GOT3 (cell line): ENCODE measurements around the gene CAMKK1.

Experiments
- DNase-seq: peaks from one replicate; lab custom pipeline; 2025; ENCODE audit warnings: mixed read lengths; lab: John Stamatoyannopoulos, UW

Gene CAMKK1

DNA sequence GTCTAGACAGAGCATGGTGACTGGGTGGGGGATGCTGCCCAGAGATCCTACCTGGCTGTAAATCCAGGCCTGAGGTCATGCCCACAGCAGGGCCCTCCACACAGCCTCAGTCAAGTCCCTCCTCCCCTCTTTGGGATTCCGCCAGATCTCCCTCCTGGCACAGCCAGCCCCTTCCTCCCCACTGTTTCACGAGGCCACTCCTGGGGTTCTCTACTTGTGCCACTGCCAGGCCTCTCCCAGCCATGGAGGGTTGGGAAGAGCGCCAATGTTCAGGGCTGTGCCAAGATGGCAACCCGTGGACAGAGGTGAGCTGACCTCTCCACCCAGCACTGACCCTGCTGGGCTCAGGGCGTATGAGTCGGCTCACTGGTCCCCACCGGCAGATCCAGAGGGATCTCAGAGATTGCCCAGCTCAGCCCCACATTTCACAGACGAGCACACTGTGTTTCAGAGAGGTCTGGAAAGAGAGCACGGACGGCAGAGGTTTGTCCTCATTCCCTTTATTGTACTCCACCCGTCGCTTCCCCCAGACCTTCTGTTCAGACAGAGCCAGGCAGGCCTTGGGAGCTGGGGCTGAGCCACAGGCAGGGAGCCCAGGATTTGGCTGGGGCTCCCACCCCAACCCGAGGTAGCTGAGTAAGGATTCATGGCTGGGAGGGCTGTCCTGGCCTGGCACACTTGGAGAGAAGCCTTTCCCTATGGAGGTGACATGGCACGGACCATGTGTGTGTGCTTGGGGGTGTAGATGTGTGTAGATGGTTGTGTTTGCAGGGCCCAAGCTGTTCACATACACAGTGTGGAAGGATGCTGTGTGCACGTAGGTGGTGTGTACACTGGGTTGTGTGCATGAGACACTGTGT is 3.5 kb upstream of the CAMKK1 start:
- no peak for DNase-seq

DNA sequence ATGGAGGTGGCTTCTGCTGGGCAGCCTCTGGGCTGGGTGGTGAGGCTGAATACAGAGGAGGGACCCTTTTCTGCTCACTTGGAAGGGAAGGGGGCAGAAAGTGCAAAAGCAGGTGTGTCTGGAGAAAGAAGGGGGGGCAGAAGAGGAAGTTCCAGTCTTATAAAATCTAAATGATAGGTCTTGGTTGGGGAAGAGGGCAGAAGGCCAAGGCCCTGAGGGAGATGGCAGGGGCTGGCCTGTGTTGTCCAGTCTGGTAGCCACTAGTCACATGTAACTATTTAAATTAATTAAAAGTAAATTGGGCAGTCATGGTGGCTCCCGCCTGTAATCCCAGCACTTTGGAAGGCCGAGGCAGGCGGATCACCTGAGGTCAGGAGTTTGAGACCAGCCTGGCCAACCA is 2.5 kb upstream of the CAMKK1 start:
- DNase-seq = no peak

DNA sequence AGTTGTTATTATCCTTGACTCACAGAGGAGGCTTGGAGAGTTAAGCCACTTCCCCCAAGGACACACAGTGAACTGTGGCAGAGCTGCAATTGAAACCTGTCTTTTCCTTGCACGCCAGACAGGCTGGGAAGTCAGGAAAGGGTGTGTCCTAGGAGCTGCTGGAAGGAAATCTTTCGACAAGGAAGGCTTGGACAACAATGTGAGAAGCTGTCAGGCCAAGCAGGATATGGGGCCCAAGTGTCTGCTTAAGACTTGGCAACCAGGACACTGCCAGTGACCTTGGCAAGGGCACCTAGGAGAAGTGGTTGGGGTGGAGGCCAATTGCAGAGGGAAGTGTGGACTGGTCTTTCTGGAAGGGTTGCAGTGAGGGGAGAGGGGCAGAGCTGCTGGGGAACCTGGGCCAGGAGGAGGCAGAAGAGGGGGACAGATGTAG is 2.1 kb upstream of the CAMKK1 start:
- DNase-seq = no peak

DNA sequence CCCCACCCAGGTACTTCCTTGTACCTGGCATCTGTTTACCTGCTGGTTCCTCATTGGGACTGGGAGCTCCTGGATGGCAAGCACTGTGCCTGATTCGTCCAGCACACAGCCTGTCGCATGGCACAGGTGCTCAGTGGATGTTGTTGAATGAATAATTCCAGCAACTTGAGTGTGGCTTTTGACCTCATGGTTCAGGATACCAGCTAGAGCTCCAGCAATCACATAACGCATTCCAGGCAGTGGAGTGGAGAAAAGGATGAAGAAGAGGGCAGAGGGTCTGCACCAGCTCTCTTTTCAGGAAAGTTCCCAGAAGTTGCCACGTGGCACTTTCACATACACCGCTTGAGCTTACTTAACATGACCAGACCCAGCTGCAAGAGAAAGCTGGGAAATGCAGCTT is 1.3 kb upstream of the CAMKK1 start:
- DNase-seq = no peak

GRCh38 chr17:3893720-3894116 is 865 bp upstream of the CAMKK1 start:
- DNase-seq = no peak

DNA sequence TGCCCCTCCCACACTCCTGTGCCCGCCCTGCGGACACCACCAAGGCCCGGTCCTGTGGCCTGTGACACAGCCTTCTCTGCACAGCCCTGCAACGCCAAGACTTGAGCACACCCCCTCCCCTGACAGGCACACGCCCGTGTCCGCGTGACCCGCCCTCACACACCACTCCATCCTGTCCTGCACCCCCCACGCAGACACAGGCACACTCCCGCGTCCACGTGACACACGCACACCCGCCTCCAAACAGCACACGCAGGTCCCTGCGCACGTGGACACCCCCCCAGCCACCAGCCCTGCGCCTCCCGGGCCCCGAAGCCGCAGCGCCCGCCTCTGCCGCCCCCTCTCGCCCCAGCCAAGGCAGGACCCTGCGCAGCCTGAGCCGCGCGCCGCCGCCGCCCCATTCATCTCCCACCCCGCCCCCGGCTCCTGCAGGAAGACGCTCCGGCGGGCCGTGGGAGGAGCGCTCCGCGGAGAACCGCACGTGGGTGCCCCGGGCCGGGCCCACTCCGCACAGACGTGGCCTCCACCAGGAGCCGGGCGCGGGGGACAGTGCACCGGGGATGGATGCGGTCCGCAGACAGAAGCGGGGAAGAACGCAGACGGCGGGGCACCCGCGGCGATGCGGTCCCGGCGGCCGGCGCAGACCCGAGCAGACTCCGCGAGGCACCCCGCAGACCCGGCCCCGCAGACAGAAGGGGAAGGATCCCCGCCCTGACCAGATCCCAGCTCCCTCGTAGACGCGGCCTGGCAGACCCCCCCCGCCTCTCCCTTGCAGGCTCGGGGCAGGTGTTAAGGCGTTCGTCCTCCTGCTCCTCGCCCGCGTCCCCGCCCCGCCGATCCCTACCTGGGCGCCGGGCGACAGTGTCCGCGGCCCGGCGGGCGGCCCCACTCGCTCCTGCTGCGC is 506 bp downstream of the CAMKK1 start:
- no peak for DNase-seq

DNA sequence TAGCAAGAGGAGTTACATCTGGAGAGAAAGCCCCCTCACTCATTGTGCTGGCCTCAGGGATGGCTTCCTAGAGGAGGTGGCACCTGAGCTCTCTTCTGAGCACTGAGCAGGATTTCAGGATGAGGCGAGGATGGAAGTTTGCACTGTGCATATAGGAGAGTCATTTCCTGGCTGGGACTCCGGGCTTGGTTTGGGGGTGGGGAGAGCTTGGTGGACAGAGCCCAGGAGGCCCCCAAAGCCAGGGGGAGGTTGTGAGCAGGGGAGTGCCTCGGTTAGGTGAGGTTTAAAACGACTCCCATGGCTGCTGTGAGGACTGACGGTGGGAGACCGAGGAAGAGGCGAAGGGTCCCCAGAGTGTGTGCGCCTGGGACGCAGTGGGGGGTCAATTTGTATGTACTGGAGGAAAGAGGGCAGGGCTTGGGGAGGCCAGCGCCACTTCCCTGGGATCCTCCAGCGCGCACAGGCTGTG is 1.2 kb downstream of the CAMKK1 start:
- DNase-seq = no peak

- no peak for DNase-seq
These were observed 2.0 kb downstream of the CAMKK1 start for GRCh38 chr17:3890878-3891219.

GRCh38 chr17:3890082-3890877 is 2.6 kb downstream of the CAMKK1 start:
- peak; percentile 61 for DNase-seq

DNA sequence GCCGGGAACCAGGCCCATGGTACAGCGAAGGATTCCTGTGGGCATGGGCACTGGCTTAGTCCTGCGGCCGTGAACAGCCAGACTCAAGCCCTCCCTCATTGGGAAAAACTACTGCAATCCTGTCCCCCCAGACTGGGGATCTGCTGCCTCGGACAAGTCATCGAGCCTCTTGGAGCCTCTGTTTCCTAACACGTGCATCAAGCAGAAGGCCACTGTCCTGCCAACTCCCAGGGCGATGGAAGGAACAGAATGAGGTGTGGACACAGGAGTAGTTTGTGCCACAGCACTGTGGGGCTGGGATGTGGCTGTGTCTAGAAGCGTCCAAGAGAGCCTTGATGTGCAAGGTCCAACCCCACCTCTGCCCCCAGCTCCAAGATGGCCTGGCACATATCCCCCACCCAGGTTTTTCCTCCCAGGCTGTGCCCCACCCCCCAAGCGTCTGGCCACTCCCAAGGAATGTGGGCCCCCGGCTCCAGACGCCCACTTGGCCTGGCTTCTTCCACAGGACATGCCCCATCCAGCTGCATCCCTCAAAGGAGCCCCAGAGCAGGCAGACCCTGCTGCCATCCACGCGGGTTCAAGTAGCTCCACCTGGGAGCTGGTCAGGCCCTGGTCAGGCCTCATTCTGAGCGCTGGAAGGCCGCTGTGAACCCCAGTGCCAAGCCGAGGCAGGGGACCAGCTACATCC is 3.4 kb downstream of the CAMKK1 start:
- no peak for DNase-seq

DNA sequence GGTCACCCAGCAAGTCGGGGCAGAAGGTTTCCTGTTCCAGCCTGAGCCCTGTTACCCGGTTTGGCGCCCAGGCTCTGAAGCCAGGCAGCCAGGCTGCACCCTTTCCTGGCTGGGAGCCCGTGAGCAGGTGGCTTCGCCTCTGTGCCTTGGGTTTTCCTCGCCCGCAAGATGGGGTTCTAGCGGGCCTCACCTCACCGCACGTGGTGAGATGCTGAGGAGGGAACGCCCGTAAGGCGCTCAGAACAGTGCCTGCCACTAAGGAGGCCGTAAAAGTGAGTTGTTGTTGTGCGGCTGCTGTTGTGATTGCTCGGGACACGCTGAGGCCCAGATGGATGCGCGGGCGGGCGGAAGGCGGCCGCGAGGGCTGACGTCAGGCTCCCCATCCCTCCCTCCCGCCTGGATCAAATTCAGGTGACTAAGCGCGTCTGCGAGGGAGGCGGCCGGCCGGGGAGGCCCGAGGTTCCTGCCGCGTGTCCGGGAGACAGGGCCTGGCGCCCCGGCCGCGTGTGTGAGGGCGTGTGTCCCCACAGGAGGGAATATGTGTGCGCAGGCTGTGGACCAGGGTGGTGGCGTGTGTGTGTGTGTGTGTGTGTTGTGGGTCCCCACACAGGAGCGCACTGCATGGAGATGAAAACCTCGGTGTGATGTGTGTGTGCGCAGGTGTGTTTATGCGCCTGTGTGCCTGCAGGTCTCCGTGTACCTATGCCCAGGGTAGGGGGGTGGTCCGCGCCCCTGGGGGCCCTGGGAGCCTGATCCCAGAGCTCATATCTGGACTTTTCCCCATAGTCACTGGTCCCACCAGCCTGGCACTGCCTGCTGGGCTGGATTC is 4.3 kb downstream of the CAMKK1 start:
- DNase-seq = no peak

GRCh38 chr17:3887804-3888203 is 5.0 kb downstream of the CAMKK1 start:
- no peak for DNase-seq

- no peak for DNase-seq
These were observed 5.5 kb downstream of the CAMKK1 start for GRCh38 chr17:3887394-3887793.

DNA sequence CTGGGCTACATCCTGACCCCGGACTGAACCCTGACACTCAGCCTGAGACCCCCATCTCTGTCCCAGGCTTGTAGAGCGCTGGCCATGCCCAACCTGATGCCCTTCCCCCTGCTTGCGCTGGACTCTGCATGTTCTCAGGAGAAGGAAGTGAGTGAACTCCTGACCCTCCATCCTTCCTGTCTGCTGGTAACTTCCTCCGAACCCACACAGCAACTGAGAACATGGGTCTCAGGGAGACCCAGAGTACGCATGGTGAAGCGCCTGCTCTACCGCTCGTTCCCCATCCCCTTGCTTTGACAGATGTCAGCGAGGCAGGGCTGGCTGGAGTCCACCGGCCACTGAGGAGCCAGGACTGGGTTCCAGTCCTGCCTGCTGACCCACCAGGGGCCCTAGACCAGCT is 6.1 kb downstream of the CAMKK1 start:
- no peak for DNase-seq

DNA sequence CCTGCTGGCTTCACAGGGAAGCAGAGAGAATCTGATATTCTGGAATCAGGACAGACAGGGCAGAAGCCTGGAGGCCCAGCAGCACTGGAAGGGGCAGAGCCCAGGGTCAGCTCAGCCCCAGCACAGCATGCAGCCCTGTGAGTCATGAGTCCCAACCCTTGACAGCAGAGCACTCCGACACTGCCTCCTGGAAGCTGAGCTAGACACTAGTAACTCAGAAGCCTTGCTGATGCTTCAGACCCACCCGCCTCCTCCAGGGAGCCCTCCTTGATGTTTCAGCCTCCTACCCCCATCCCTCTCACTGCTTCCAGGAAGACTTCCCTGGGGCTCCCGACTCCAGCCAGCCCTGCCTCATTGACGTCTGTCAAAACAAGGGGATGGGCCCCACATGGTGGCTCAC is 6.9 kb downstream of the CAMKK1 start:
- DNase-seq = no peak

GRCh38 chr17:3885271-3885670 is 7.6 kb downstream of the CAMKK1 start:
- no peak for DNase-seq

DNA sequence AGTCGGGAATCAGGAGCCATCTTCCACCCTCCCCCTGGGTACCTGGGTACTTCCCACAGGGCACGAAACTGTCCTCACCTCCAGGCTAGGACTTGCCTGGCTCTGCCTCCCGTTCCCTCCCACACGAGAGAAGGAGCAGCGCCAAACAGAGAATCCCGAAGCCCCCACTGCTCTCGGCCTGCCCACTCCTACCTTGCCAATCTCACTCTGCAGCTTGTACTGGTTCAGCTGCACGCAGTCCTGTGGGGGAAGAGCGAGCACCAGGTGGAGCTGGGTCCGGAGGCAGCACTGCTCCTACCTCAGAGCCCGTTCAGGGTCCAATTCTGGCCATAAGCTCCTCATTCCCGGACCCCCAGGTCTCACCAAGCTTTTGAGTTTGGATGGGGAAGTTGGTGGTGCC is 8.7 kb downstream of the CAMKK1 start:
- no peak for DNase-seq

DNA sequence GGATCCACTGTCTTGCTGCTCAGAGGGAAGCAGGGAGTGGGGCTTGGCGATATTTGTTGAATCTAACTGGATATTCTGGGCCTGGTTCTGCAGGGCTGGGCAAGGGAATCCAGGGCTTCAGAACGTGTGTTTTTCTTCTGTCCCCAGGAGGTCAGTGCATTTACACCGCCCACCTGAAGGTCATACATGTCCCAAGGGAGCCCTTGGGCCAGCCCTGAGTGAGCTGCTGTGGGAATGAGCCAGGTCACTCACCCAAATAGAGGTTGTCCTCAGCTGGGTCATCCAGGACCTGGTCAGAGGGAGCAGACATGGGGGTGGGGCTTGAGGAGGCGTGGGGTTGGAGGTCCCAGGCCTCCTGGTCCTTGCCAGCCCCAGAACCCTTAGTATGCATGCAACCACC is 10.6 kb downstream of the CAMKK1 start:
- no peak for DNase-seq

GRCh38 chr17:3880983-3881382 is 11.9 kb downstream of the CAMKK1 start:
- DNase-seq = no peak

GRCh38 chr17:3879591-3880417 is 13.0 kb downstream of the CAMKK1 start:
- no peak for DNase-seq
